Neural cell (in vitro differentiated cells): ENCODE results near the gene DGKZ.

Experiments used
- MXI1 ChIP-seq: fragments of 450-650 bp; conservative IDR thresholded peaks from 2 replicates; pipeline ENCODE4 v1.6.1; 2014; ENCODE audit warnings: antibody characterized with exemption, mild to moderate bottlenecking; ENCODE audit not compliant: poor library complexity, severe bottlenecking
- POLR2AphosphoS5 ChIP-seq: IDR thresholded peaks from 2 replicates; pipeline ENCODE4 v1.6.1; 2012
- TF ChIP-seq, protein P1 (sequence below): fragments of 450-650 bp; IDR thresholded peaks from 2 replicates; pipeline ENCODE4 v1.5.1; 2014; ENCODE audit warnings: antibody characterized with exemption, mild to moderate bottlenecking, moderate library complexity; ENCODE audit not compliant: poor library complexity, severe bottlenecking
- TF ChIP-seq, protein P2 (sequence below): IDR thresholded peaks from 2 replicates; pipeline ENCODE4 v1.6.1; 2012; ENCODE audit warnings: borderline replicate concordance

DNA sequence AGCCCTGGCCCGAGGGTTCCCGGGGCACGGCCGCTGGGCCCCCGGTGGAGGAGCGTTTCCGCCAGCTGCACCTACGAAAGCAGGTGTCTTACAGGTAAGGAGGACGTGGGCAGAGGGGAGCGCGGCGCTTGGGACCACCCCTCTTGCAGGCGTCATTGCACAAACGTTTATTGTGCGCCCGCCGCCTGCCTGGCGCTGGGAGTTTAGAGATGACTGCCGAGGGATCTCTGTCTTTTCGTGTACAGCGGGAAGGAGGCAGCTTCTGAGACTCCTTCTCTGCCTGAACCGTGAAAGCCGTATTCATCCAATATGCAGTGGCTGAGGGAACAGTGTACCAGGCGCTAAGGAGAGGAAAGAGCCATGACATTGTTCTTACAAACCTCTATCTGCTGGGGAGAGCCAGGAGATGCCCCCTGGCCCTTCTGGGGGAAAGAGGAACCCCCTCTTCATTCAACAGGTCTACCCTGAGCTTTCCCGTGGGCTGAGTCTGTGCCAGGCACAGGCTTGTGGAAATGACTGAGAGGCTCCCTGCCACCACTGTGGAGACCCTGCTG is 13.8 kb upstream of the DGKZ start:
- TF ChIP-seq, protein P1, sequence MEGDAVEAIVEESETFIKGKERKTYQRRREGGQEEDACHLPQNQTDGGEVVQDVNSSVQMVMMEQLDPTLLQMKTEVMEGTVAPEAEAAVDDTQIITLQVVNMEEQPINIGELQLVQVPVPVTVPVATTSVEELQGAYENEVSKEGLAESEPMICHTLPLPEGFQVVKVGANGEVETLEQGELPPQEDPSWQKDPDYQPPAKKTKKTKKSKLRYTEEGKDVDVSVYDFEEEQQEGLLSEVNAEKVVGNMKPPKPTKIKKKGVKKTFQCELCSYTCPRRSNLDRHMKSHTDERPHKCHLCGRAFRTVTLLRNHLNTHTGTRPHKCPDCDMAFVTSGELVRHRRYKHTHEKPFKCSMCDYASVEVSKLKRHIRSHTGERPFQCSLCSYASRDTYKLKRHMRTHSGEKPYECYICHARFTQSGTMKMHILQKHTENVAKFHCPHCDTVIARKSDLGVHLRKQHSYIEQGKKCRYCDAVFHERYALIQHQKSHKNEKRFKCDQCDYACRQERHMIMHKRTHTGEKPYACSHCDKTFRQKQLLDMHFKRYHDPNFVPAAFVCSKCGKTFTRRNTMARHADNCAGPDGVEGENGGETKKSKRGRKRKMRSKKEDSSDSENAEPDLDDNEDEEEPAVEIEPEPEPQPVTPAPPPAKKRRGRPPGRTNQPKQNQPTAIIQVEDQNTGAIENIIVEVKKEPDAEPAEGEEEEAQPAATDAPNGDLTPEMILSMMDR = no peak
- TF ChIP-seq, protein P2, sequence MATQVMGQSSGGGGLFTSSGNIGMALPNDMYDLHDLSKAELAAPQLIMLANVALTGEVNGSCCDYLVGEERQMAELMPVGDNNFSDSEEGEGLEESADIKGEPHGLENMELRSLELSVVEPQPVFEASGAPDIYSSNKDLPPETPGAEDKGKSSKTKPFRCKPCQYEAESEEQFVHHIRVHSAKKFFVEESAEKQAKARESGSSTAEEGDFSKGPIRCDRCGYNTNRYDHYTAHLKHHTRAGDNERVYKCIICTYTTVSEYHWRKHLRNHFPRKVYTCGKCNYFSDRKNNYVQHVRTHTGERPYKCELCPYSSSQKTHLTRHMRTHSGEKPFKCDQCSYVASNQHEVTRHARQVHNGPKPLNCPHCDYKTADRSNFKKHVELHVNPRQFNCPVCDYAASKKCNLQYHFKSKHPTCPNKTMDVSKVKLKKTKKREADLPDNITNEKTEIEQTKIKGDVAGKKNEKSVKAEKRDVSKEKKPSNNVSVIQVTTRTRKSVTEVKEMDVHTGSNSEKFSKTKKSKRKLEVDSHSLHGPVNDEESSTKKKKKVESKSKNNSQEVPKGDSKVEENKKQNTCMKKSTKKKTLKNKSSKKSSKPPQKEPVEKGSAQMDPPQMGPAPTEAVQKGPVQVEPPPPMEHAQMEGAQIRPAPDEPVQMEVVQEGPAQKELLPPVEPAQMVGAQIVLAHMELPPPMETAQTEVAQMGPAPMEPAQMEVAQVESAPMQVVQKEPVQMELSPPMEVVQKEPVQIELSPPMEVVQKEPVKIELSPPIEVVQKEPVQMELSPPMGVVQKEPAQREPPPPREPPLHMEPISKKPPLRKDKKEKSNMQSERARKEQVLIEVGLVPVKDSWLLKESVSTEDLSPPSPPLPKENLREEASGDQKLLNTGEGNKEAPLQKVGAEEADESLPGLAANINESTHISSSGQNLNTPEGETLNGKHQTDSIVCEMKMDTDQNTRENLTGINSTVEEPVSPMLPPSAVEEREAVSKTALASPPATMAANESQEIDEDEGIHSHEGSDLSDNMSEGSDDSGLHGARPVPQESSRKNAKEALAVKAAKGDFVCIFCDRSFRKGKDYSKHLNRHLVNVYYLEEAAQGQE = no peak
- TF ChIP-seq POLR2AphosphoS5 (no peak), MXI1 (no peak)
